Measurements from ENCODE around the gene SORCS2.

SORCS2 gene

GRCh38 chr4:7323461-7323871 lies 131.1 kb downstream of the SORCS2 start:
- no peaks in the 10 kb centered on the region for H3K79me2 ChIP-seq (ENCODE audit: low read length)
- no peak overlapping the region for H3K4me3 ChIP-seq (ENCODE audit: low read length)

GRCh38 chr4:7323872-7324650 lies 131.7 kb downstream of the SORCS2 start:
- H2AFZ ChIP-seq (ENCODE audit: low read depth, low read length): no peak overlapping the region
- H3K9ac ChIP-seq (ENCODE audit: low read length): no peak overlapping the region
- no peaks in the 10 kb centered on the region for H3K36me3 ChIP-seq (replicated peaks; ENCODE audit: low read depth, low read length)
- H3K9me3 ChIP-seq (ENCODE audit: insufficient read depth, low read length): peaks cover 4% of the 10 kb centered on the region; the same call in 1 of the 2 replicates
- no peak overlapping the region for H3K4me2 ChIP-seq (ENCODE audit: low read length)
- H3K27ac ChIP-seq (ENCODE audit: low read length): no peak overlapping the region
- H3K27me3 ChIP-seq (ENCODE audit: low read depth, low read length): no peaks in the 10 kb centered on the region
- H3K79me2 ChIP-seq (ENCODE audit: low read length): no peaks in the 10 kb centered on the region
- TF ChIP-seq EZH2phosphoT487 (IDR thresholded peaks at IDR 0.05; ENCODE audit: low read depth) (no peak), CTCF (IDR thresholded peaks at IDR 0.05; ENCODE audit: low read depth, low read length) (no peak)
- no peaks in the 10 kb centered on the region for H4K20me1 ChIP-seq (ENCODE audit: insufficient read depth, low read length)
- H3K4me1 ChIP-seq (ENCODE audit: low read length): no peaks in the 10 kb centered on the region
- H3K4me3 ChIP-seq (ENCODE audit: low read length): no peak overlapping the region

More at GRCh38 chr4:7323461-7323871, 131.1 kb downstream of the SORCS2 start:
- no peaks in the 10 kb centered on the region for H3K4me1 ChIP-seq (ENCODE audit: low read length)
- H3K9me3 ChIP-seq (ENCODE audit: insufficient read depth, low read length): peaks cover 8% of the 10 kb centered on the region; the same call in 1 of the 2 replicates
- TF ChIP-seq EZH2phosphoT487 (IDR thresholded peaks at IDR 0.05; ENCODE audit: low read depth) (no peak), CTCF (IDR thresholded peaks at IDR 0.05; ENCODE audit: low read depth, low read length) (no peak)
- H3K9ac ChIP-seq (ENCODE audit: low read length): no peak overlapping the region
- H3K27ac ChIP-seq (ENCODE audit: low read length): no peak overlapping the region
- no peak overlapping the region for H2AFZ ChIP-seq (ENCODE audit: low read depth, low read length)
- no peaks in the 10 kb centered on the region for H3K27me3 ChIP-seq (ENCODE audit: low read depth, low read length)
- no peak overlapping the region for H3K4me2 ChIP-seq (ENCODE audit: low read length)
- H3K36me3 ChIP-seq (replicated peaks; ENCODE audit: low read depth, low read length): no peaks in the 10 kb centered on the region
- H4K20me1 ChIP-seq (ENCODE audit: insufficient read depth, low read length): no peaks in the 10 kb centered on the region

- TF ChIP-seq EZH2phosphoT487 (IDR thresholded peaks at IDR 0.05; ENCODE audit: low read depth) (no peak), CTCF (IDR thresholded peaks at IDR 0.05; ENCODE audit: low read depth, low read length) (no peak)
- Histone ChIP-seq H3K4me3 (ENCODE audit: low read length) (no peak overlapping the region), H3K27ac (ENCODE audit: low read length) (no peak overlapping the region), H3K9me3 (ENCODE audit: insufficient read depth, low read length) (no peaks in the 10 kb centered on the region), H3K36me3 (replicated peaks; ENCODE audit: low read depth, low read length) (no peaks in the 10 kb centered on the region), H3K9ac (ENCODE audit: low read length) (no peak overlapping the region), H2AFZ (ENCODE audit: low read depth, low read length) (no peak overlapping the region), H3K4me1 (ENCODE audit: low read length) (no peaks in the 10 kb centered on the region), H3K79me2 (ENCODE audit: low read length) (no peaks in the 10 kb centered on the region), H4K20me1 (ENCODE audit: insufficient read depth, low read length) (no peaks in the 10 kb centered on the region), H3K4me2 (ENCODE audit: low read length) (no peak overlapping the region), H3K27me3 (ENCODE audit: low read depth, low read length) (no peaks in the 10 kb centered on the region; the same call in 1 of the 2 replicates)
Observed at GRCh38 chr4:7324651-7325121, 132.3 kb downstream of the SORCS2 start.

GRCh38 chr4:7325541-7325940 lies 133.2 kb downstream of the SORCS2 start:
- Histone ChIP-seq H3K4me2 (ENCODE audit: low read length) (no peak overlapping the region), H3K9me3 (ENCODE audit: insufficient read depth, low read length) (no peaks in the 10 kb centered on the region), H4K20me1 (ENCODE audit: insufficient read depth, low read length) (no peaks in the 10 kb centered on the region), H3K4me1 (ENCODE audit: low read length) (no peaks in the 10 kb centered on the region), H3K79me2 (ENCODE audit: low read length) (no peaks in the 10 kb centered on the region), H3K27me3 (ENCODE audit: low read depth, low read length) (no peaks in the 10 kb centered on the region; the same call in 1 of the 2 replicates), H3K4me3 (ENCODE audit: low read length) (no peak overlapping the region), H2AFZ (ENCODE audit: low read depth, low read length) (no peak overlapping the region), H3K36me3 (replicated peaks; ENCODE audit: low read depth, low read length) (no peaks in the 10 kb centered on the region), H3K27ac (ENCODE audit: low read length) (no peak overlapping the region), H3K9ac (ENCODE audit: low read length) (no peak overlapping the region)
- TF ChIP-seq EZH2phosphoT487 (IDR thresholded peaks at IDR 0.05; ENCODE audit: low read depth) (no peak), CTCF (IDR thresholded peaks at IDR 0.05; ENCODE audit: low read depth, low read length) (no peak)
